SH-SY5Y (cell line): ENCODE measurements around the gene TFDP1.

ENCODE experiments used
- GATA2 ChIP-seq: IDR thresholded peaks from 2 replicates; pipeline ENCODE4 v1.6.1; 2011; ENCODE audit warnings: mild to moderate bottlenecking, low read depth, low read length
- GATA3 ChIP-seq: IDR thresholded peaks from 2 replicates; pipeline ENCODE4 v1.6.1; 2011; ENCODE audit warnings: low read depth, mild to moderate bottlenecking, low read length, moderate library complexity

- no peak for TF ChIP-seq GATA2
- TF ChIP-seq GATA3: no peak
Observed at GRCh38 chr13:113659337-113659736, 74.8 kb downstream of the TFDP1 start.
